HG03159 (cell line): ENCODE data around the gene ALPK3.

Experiments used
- ATAC-seq: cut with Tn5 transposase; IDR thresholded peaks from one replicate; pipeline ENCODE4 v1.9.1; 2021; ENCODE audit warnings: mild to moderate bottlenecking, moderate library complexity; ENCODE audit not compliant: unreplicated experiment

Gene ALPK3

DNA sequence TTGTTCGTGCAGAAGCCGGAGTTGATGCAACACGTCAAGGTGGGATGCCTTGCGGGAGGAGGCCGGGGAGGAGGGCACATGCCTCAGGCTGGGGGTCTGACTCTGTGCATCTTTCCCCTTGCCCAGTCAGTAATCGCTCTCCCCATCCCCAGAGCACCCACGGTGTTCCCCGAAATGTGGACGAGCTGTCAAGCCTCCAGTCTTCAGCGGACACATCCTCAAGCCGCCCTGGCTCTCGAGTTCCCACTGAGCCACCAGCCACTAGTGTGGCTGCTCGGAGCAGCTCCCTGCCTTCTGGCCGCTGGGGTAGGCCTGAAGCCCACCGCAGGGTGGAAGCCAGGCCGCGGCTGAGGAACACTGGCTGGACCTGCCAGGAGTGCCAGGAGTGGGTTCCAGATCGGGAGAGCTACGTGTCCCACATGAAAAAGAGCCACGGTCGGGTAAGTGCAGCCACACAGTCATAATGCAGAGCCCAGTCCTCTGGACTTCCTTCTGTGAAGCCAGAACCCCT lies 18.7 kb upstream of the ALPK3 start:
- no peak for ATAC-seq

DNA sequence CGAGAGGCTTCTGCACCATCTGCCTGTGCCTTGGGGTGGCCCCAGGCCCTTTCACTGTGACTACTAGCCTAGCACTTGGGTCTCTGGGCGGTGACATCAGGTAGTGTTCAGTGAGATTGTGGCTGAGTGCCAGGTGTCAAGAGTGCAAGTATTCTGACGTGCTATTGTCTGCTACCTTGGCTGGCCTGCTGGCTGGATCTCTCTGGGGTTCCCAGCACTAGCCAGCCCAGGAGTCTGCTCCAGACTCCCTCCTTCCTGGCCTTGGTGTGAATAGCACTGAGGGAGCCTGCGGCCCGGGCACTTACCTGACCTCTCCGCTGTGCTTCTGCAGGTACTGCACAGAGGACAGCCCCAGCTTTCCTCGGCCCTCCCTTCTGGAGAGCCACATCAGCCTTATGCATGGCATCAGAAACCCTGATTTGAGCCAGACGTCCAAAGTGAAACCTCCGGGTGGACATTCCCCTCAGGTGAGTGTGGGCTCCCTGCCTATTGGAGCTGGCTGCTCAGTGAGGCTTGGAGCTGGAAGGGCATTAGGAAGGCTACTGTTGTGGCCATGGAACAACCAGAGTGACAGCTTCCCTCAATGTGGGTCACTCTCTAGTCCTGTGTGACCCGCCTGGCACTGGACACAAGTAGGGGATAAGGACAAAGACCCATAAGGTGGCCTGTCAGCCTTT lies 17.5 kb upstream of the ALPK3 start:
- no peak for ATAC-seq

DNA sequence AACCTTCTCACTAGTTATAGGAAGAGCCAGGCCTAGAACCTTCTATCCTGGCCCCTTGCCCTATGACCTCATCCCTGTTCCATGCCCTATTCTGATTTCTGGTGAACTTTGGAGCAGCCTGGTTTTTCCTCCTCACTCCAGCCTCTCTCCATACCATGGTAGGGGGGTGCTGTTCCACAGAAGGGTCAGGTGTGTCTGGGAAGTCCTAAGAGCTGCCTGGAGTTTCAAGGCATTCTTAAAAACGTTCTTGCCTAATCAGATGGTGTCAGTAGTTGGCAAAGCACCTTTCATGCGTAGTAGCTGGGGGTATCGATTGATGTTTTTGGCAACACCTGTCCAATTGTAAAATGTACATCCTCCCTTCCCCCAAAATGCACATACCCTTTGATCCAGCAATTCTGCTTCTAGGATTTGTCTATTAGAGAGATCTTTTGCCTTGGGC lies 16.8 kb upstream of the ALPK3 start:
- no peak for ATAC-seq

DNA sequence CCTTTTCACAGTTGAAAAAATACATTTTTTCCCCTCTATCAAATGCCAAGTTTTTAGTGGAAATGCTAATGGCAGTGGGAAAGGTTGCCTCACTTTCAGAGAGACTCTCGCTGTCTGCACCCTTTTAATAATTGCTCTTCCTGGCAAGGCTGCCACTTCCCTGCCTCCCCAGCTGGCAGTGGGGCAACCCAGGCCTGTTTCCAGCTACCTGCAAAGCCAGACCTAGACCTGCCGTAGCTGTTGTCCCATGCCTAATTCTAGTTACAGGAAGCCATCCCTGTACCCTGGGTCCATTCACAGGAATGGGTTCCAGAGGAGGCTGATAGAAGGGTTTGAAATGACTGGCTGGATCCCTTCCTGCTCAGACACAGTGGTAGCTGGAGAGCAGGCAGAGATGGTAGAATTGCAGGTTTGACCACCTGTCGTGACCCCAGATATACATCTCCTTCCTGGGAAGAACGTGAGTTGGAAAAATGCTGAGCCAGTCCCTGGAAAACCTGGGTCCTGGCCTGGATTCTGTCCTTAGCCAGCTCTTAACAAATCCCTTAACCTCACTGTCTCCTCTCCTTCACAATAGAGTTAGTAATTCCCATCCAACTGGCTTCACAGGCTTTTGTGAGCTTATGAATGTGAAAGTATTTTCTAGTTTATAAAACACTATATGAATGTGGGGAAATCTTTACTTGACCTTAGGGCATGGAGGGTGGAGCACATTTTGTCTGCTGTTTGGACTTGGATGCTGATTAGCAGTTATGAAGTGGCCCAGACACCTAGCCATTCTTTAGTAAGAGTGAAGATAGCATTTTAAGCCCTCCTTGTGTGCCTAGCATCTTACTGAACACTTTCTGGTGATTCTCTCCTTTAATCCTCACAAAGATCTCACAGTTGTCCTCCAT lies 12.9 kb upstream of the ALPK3 start:
- no peak for ATAC-seq

DNA sequence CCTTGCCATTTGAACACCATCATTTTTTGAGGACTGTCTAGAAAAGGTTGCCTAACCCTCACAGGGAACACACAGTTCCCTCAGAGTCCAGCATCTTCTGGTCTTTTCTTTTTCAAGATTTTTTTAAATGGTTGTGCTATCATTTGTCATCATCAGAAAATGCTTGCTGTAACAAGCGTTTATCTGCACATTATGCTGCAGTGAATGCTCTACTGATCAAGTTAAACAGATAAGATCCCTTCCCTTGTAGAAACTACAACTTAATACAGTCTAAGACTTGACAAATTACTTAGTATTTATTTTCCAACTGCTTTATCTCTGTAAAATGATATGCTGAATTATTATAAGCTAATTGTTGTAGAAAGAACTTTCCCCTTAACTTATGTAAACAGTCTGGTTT lies 11.9 kb upstream of the ALPK3 start:
- ATAC-seq = no peak

DNA sequence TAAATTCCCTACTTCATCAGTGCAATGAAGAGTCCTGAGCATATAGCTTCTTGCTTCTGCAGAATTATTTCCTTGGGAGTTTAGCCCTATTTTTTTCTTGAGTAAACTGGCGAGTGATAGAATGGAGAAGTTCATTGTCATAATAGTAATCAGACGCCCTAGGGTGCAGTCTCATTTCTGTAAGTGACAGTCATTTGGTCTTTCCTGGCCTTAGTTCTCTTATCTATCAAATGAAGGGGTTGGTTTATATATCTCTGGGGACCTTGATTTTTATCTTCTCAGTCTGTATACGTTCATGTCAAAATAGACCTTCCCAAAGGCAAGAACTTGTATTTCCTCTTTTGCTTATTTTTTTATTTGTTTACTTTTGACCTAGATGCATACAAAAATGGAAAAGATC lies 9.9 kb upstream of the ALPK3 start:
- no peak for ATAC-seq

DNA sequence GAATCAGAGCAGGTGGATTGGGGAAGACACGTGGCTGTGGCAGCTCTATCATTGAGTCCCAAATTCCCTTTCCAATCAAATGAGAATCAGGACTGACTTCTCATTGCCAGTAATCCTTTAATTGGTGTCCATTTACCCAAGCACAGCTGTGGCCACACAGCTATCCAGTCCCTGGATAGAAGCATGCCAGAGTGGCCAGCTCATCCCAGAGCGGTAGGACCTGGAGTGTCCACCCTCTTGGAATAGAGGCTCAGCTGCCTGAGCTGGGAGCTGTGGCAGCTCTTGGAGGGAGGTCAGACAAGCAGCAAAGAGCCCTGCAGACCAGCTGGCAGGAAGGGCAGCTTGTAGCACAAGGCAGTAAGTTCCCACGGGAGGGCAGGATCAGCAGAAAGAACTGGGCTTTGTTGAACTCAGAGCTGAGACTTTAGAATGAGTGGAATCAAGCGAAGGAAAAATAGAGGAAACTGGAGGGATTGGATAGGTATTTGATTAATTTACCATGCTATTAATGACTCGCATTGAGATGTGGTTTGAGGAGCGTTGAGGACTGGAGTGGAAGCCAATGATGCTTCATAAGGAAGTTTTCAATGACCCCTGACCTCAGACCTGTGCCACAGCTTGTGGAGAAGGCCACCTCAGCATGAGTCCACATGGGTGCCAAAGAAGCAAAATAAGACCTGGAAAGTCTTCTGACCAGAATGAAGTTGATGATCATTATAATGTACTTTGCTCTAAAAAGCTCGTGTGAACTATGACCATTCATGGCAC lies 6.9 kb upstream of the ALPK3 start:
- no peak for ATAC-seq

DNA sequence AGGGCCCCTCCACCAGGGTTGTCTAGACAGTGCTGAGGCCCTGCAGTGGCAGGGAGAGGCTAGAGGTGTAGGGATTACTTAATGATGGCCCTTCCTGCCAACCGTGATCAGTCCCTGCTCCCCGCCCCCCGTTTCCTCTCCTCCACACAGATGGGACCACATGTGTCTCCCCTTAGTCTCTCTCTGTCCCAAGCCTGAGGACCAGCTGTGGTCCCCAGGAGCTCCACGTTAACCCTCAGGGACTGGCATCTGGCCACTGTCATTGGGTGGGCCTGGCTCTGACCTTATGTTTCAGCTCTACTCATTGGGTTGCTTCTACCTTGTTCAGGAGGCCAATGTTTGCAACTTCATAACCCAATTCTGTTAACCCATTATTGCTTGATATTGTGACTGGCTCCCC lies 6.0 kb upstream of the ALPK3 start:
- ATAC-seq = no peak

DNA sequence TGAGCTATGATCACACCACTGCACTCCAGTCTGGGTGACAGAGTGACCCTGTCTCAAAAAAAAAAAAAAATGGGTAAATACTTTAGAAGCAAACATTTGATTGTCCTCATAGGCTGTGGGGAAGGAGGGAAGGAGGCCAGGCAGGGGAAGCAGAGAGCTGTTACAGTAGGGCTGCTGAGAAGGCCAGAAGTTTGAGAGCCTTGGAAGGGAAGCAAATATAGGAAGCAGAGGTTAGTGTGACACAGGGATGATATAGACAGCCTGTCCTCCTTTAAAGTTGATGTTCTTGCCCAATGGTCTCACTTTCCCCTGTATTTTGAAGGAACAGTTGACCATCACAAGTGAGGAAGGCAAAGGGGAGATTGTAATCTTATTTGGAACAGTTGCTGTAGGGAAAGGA lies 5.3 kb upstream of the ALPK3 start:
- no peak for ATAC-seq

DNA sequence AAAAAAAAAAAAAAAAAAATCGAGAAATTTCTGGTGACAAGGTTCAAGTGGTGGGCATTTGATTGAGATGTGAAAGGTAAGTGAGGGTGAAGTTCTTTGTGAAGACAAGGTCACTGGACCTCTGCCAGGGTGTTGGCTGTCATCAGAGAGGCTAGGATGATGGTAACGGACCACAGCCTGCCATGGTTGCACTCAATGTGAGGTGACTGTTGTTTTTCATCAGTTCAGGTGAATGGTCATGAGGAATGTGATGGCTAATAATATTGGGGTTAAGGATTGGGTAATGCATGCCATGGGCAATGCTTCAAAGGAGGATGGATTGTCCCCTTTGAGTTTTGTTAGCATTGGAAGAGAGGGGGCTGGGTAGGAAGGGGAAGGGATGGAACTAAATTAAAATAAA lies 4.3 kb upstream of the ALPK3 start:
- no peak for ATAC-seq

DNA sequence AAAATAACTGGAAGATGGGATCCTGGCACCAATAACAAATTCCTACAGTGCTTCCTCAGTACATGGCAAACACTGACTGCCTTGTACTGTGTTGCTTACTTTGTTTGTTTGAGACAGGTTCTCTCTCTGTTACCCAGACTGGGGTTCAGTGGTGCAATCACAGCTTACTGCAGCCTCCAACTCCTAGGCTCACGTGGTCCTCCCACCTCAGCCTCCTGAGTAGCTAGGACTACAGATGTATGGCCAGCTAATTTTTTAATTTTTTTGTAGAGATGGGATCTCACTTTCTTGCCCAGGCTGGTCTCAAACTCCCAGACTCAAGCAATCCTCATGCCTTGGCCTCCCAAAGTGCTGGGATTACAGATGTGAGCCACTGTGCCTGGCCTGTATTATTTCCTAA lies 3.7 kb upstream of the ALPK3 start:
- ATAC-seq = no peak

DNA sequence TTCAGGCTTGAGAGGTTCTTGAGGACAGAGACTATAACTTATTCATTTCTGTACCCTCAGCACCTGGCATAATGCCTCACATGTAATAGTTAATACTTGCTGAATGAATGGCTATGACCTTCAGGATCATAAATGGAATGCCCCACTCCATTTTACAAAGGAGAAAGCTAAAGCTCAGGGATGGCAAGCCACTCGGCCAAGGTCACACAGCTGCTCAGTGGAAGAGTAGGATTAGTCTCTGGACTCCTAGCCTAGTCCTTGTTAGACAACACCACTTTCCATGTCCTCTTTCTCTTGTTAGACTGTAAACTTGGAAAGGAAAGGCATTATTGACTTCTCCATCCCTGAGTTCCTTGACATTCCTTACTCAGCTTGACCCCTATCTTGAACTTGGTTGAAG lies 3.2 kb upstream of the ALPK3 start:
- ATAC-seq = no peak

DNA sequence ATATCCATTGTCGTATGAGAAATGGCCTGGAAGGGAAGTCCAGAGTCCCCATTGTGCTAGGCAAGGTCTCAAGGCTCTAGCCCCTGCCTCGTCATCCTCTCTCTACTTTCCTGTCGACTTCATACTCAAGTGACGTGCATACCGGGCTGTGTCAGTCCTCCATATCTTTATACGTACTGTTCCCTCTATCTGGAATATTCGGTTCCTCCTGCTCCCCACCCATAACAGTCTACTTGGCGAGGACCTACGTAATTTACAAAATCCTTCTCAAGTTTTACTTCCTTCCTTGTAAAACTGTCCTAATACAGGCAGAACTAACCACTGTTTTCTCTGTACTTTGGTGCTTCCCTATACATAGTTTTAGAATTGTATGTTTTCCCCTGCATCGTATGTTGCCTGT lies 2.2 kb upstream of the ALPK3 start:
- no peak for ATAC-seq

DNA sequence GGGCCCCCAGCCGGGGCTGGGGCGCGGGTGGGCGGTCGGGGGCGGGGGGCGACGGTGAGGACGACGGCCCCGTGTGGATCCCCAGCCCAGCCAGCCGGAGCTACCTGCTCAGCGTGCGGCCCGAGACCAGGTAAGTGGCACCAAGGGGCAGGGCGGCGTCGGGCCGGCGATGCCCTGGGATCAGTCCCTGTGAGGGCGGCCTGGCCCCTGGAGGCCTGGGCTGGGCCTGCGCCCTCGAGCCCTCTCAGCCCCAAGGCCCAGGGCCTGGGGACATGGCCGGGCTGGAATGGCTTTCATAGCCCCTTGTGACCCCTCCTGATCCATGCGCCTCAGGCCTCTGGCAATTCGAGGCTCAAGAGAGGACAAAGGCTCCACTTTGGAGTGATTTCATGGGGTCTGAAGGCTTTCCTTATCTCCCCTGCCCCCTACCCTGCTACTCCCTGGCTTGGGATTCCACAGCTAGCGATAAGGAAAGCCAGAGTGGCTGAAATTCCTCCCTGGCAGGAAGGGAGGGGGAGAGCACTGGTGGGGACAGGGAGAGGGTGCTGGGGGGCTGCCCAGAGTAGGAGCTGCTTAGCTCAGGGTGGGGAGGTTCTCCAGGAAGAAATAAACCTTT lies 418 bp downstream of the ALPK3 start:
- ATAC-seq = no peak

DNA sequence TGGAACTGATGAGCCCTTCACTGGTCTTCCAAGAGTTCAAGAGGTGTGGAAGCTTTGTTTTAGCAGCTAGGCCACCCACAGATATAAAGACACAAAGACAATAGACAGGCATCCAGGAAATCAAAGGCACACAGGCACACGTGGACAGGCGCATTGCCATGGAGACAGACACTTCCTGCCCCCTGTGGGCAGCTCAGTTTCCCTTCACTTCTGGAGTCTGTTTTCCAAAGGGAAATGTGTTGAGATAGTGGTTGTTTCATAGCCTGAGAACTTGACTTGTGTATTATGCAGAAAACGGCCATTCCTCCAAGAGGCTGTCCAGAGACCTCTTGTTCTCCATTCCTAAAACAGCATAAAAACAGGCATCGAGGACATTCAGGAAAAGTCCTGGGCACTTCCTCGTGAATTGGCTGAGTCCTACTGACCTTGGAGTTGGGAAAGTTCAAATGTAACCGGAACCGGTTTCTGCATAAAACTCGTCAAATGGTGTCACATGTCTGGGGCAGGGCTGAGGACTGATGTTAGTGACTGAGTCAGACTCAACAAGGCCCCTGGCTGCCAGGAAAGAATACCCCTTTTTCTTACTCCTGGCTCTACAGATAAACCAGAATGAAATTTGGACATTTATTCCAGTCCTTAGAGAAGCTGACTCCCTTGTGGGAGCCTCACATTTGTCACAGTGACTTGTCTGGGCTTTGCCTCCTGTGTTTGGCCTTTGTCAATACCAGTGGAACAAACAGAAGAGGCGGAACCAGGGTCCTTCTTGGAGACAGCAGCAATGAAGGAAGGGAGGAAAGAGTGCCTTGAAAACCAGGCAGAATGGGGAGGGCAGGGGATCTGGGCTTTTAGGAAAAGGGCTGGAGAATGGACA lies 1.3 kb downstream of the ALPK3 start:
- no peak for ATAC-seq

DNA sequence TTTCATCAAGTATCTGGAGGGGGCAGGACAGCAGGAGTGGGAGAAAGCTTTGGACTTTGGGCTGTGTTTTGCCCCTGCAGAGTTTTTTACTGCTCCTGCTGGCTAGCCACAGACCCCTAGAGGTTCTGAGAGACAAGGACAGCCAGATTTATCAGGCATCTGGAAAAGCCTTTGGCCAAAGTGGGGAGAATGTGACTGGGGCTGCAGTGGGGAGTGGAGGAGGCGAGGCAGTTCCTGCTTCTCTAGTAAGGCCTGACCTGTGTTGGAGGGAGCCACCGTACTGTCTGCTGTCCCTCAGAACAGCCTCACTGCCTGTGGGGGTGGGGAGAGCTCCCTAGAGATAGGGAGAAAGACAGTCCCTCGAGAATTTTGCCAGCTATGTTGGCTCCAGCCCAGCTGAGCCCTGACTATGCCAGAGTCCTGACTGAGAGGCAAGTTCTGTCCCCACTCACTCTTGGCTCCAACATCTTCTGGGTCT lies 2.2 kb downstream of the ALPK3 start:
- no peak for ATAC-seq

DNA sequence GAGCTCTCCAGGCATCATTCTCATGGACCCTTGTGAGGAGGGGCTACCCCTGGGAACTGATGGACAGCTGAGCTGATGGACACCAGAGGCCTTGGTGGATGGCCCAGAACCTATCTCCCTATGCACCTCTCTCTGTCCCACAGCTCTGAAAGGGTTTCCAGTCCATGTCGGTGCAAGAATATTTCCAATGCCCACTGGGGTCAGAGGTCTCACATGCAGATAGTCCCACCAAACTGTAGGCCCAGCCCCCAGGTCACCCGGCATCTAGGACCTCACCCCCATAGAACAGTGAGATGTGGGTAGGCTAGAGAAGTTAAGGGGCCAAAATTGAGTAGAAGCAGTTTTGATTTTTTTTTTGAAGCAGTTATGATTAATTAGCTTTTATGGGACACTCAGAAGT lies 2.6 kb downstream of the ALPK3 start:
- no peak for ATAC-seq

DNA sequence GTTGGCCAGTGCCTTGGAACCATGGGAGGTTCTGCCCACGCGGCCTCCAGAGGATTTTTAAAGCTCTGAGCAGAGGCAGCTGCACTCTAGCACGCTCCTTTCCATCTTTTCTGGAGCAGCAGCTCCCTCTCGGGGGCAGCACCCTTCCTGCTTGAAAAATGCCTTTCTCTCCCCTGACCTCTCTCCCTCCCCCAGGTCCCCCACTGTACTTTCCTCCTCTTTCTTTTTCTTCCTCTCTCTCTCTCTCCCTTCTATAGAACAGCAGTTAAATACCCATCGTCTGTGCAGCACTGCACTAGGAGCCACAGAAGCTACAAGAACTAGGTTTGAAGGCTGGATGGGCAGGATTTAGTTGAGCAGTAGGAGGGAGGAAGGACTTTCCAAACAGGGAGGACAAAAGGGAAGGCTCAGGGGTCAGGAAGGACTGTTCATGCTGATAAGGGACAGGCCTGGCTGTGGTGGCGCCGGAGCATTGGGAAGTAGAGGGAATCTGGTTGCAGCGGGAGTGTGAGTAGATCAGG lies 4.4 kb downstream of the ALPK3 start:
- ATAC-seq = no peak

DNA sequence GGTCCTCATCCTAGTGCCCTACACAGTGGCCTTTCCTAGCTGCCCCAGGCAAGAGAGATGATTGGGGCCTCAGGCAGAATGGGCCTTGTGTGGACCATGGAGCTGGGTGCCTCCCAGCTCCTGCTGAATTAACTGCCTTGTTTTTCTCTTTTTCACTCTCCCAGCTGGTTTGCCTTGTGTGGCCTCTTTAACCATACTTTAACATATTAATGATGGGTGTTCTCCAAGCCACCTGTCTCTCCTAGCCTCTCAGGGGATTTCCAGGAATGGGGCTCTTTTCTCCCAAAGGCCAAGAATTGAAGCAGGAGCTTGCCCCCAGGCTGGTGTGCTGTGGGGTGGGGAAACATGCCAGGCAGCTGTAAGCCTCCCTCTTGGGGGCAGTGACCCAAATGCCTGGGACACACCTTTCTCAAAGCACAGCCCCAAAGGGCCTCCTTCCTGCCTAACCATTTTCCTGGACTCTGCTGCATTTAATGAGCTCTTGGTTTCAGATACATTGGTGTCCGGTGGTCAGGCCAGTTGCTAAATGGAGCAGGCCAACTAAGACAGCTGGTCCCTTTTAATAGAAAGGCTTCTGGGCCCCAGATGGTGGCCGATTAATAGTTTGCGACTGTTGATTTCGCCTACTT lies 5.6 kb downstream of the ALPK3 start:
- ATAC-seq = no peak
